Hepatocyte (in vitro differentiated cells): ENCODE results near the gene ZNF665.

ENCODE experiments used
- CTCF ChIP-seq: fragments of 200-600 bp; sonication (generic); IDR thresholded peaks from 2 replicates; pipeline ENCODE4 v1.5.1; 2016; ENCODE audit warnings: antibody characterized with exemption, mild to moderate bottlenecking; ENCODE audit not compliant: poor library complexity
- EZH2 ChIP-seq: fragments of 200-600 bp; sonication (generic); IDR thresholded peaks from 2 replicates; pipeline ENCODE4 v1.6.1; 2016; ENCODE audit warnings: antibody characterized with exemption, mild to moderate bottlenecking, borderline replicate concordance
- EZH2phosphoT487 ChIP-seq: fragments of 200-600 bp; sonication (generic); IDR thresholded peaks from one replicate; pipeline ENCODE4 v1.6.1; 2018; ENCODE audit warnings: antibody characterized with exemption, mild to moderate bottlenecking, low read depth, moderate library complexity; ENCODE audit not compliant: unreplicated experiment, severe bottlenecking

- TF ChIP-seq CTCF, result no peak
- TF ChIP-seq EZH2phosphoT487, result no peak
- TF ChIP-seq EZH2, result no peak
Measured at GRCh38 chr19:53161123-53161522, 32.0 kb downstream of the ZNF665 start.
